H9 (cell line): ENCODE data around the gene MAST4. TPM values are rescaled to one million over a fixed set of nuclear protein-coding genes. Genes with fewer than 3 reads are reported as not detected.

Experiments used
- DNase-seq: peaks from one replicate; pipeline ENCODE4 v3.0.0-alpha.2; 2017
- H2AFZ ChIP-seq: one replicate; pipeline ENCODE4 v1.6.1; 2013; ENCODE audit warnings: mild to moderate bottlenecking, low read length, control low read depth, moderate library complexity
- H2AK5ac ChIP-seq: 2 replicates; pipeline ENCODE4 v1.6.1; 2013; ENCODE audit warnings: low read length, control low read depth, mixed read lengths; ENCODE audit not compliant: insufficient read length
- H2BK120ac ChIP-seq: one replicate; pipeline ENCODE4 v1.6.1; 2013; ENCODE audit warnings: low read depth, mild to moderate bottlenecking, low read length, control low read depth, inconsistent platforms; ENCODE audit not compliant: poor library complexity, severe bottlenecking
- H2BK12ac ChIP-seq: 2 replicates; pipeline ENCODE4 v1.6.1; 2013; ENCODE audit warnings: low read length, control low read depth, mixed read lengths, low read depth; ENCODE audit not compliant: insufficient read length
- H2BK15ac ChIP-seq: 2 replicates; pipeline ENCODE4 v1.6.1; 2013; ENCODE audit warnings: low read depth, low read length, control low read depth
- H2BK20ac ChIP-seq: one replicate; pipeline ENCODE4 v1.6.1; 2013; ENCODE audit warnings: low read depth, mild to moderate bottlenecking, low read length, control low read depth, inconsistent platforms; ENCODE audit not compliant: poor library complexity, severe bottlenecking
- H2BK5ac ChIP-seq: 2 replicates; pipeline ENCODE4 v1.6.1; 2013; ENCODE audit warnings: low read length, control low read depth, mixed read lengths; ENCODE audit not compliant: insufficient read length
- H3K14ac ChIP-seq: 2 replicates; pipeline ENCODE4 v1.6.1; 2013; ENCODE audit warnings: low read length, control low read depth; ENCODE audit not compliant: insufficient read depth
- H3K18ac ChIP-seq: 2 replicates; pipeline ENCODE4 v1.6.1; 2013; ENCODE audit warnings: low read depth, mild to moderate bottlenecking, mixed read lengths, low read length, control low read depth; ENCODE audit not compliant: insufficient read length
- H3K23ac ChIP-seq: 2 replicates; pipeline ENCODE4 v1.6.1; 2013; ENCODE audit warnings: low read length, control low read depth, mixed read lengths, low read depth; ENCODE audit not compliant: insufficient read length
- H3K23me2 ChIP-seq: 2 replicates; pipeline ENCODE4 v1.6.1; 2013; ENCODE audit warnings: low read depth, mild to moderate bottlenecking, mixed read lengths, low read length, control low read depth; ENCODE audit not compliant: insufficient read length, poor library complexity, severe bottlenecking
- H3K27ac ChIP-seq: 2 replicates; pipeline ENCODE4 v1.5.1; 2013; ENCODE audit warnings: low read length, control low read depth, mixed read lengths, low read depth; ENCODE audit not compliant: insufficient read length
- H3K27me3 ChIP-seq: 2 replicates; pipeline ENCODE4 v1.6.1; 2013; ENCODE audit warnings: low read length, control low read depth, inconsistent platforms; ENCODE audit not compliant: insufficient read depth
- H3K4ac ChIP-seq: 2 replicates; pipeline ENCODE4 v1.6.1; 2013; ENCODE audit warnings: low read depth, mild to moderate bottlenecking, control low read depth, inconsistent platforms, low read length, moderate library complexity
- H3K4me1 ChIP-seq: 2 replicates; pipeline ENCODE4 v1.6.1; 2013; ENCODE audit warnings: low read length, control low read depth, inconsistent platforms; ENCODE audit not compliant: insufficient read depth
- H3K4me2 ChIP-seq: 2 replicates; pipeline ENCODE4 v1.6.1; 2013; ENCODE audit warnings: low read length, control low read depth, mixed read lengths; ENCODE audit not compliant: insufficient read length, insufficient read depth
- H3K56ac ChIP-seq: 2 replicates; pipeline ENCODE4 v1.6.1; 2013; ENCODE audit warnings: low read depth, mild to moderate bottlenecking, mixed read lengths, low read length, control low read depth; ENCODE audit not compliant: insufficient read length
- H3K79me1 ChIP-seq: 2 replicates; pipeline ENCODE4 v1.6.1; 2013; ENCODE audit warnings: low read depth, mild to moderate bottlenecking, moderate library complexity, low read length, control low read depth, inconsistent platforms; ENCODE audit not compliant: insufficient read depth, poor library complexity, severe bottlenecking
- H3K79me2 ChIP-seq: 2 replicates; pipeline ENCODE4 v1.6.1; 2013; ENCODE audit warnings: low read length, control low read depth, inconsistent platforms; ENCODE audit not compliant: insufficient read depth
- H3K9ac ChIP-seq: 2 replicates; pipeline ENCODE4 v1.6.1; 2013; ENCODE audit warnings: low read length, control low read depth, mixed read lengths; ENCODE audit not compliant: insufficient read length; ENCODE audit errors: extremely low read depth
- H3K9me3 ChIP-seq: one replicate; pipeline ENCODE4 v1.6.1; 2013; ENCODE audit warnings: low read depth, low read length, inconsistent platforms; ENCODE audit not compliant: control insufficient read depth
- H3T11ph ChIP-seq: one replicate; pipeline ENCODE4 v1.6.1; 2013; ENCODE audit warnings: mild to moderate bottlenecking, low read length, control low read depth, inconsistent platforms
- H4K20me1 ChIP-seq: one replicate; pipeline ENCODE4 v1.6.1; 2013; ENCODE audit not compliant: control insufficient read depth, insufficient read length, insufficient read depth
- H4K5ac ChIP-seq: 2 replicates; pipeline ENCODE4 v1.6.1; 2013; ENCODE audit warnings: low read depth, mild to moderate bottlenecking, mixed read lengths, low read length, control low read depth; ENCODE audit not compliant: insufficient read length
- H4K8ac ChIP-seq: replicated peaks from 2 replicates; pipeline ENCODE4 v1.6.1; 2013; ENCODE audit warnings: low read length, control low read depth, mixed read lengths, low read depth; ENCODE audit not compliant: insufficient read length
- H4K91ac ChIP-seq: 2 replicates; pipeline ENCODE4 v1.6.1; 2013; ENCODE audit warnings: low read depth, mild to moderate bottlenecking, moderate library complexity, mixed read lengths, low read length, control low read depth; ENCODE audit not compliant: insufficient read length
- H3K27ac Mint-ChIP-seq, 3 experiments: 2 replicates in 2 of 3; 3 replicates in 1 of 3; pipeline ENCODE4 v1.8.0; 2020 to 2021; ENCODE audit warnings: mixed read lengths in 3 of 3, mild to moderate bottlenecking in 1 of 3, moderate library complexity in 1 of 3
- H3K27me3 Mint-ChIP-seq: 2 replicates; pipeline ENCODE4 v1.8.0; 2021; ENCODE audit warnings: low read depth, mild to moderate bottlenecking, moderate library complexity, mixed read lengths
- H3K36me3 Mint-ChIP-seq, 3 experiments: 2 replicates in 2 of 3; 3 replicates in 1 of 3; pipeline ENCODE4 v1.8.0; 2020 to 2021; ENCODE audit warnings: low read depth in 3 of 3, mixed read lengths in 3 of 3; ENCODE audit not compliant: insufficient read depth in 1 of 3
- H3K4me1 Mint-ChIP-seq, 2 experiments: 2 replicates each; pipeline ENCODE4 v1.8.0; 2020; ENCODE audit warnings: mixed read lengths in 2 of 2
- H3K4me3 Mint-ChIP-seq, 2 experiments: 2 replicates in 1 of 2; 3 replicates in 1 of 2; pipeline ENCODE4 v1.8.0; 2020 to 2021; ENCODE audit warnings: mild to moderate bottlenecking in 2 of 2, mixed read lengths in 2 of 2, moderate library complexity in 1 of 2
- H3K9me3 Mint-ChIP-seq, 2 experiments: 2 replicates in 1 of 2; 3 replicates in 1 of 2; pipeline ENCODE4 v1.8.0; 2020; ENCODE audit warnings: mild to moderate bottlenecking in 2 of 2, mixed read lengths in 2 of 2, moderate library complexity in 1 of 2
- WGBS: extraction: QIAGEN DNeasy Blood & Tissue Kit; methylation state at CpG from one replicate; pipeline ENCODE4 v1.1.7; 2013; ENCODE audit warnings: missing lambda C conversion rate, low lambda C conversion rate, mixed read lengths; ENCODE audit not compliant: insufficient read length; ENCODE audit errors: extremely low coverage; 5-methylcytosine and 5-hydroxymethylcytosine counted together
- total RNA-seq: library from RNA; stranded (reverse); gene quantifications from 2 replicates; pipeline ENCODE4 v1.2.1, GENCODE V29; 2021
- TF ChIP-seq, protein P1 (sequence below): fragments of 200-600 bp; sonication (generic); conservative IDR thresholded peaks from 3 replicates; pipeline ENCODE4 v1.8.0; 2021; ENCODE audit warnings: antibody characterized with exemption, mild to moderate bottlenecking

MAST4 gene
- total RNA-seq, 1 experiment from 2014 or later = 3.7 TPM

DNA sequence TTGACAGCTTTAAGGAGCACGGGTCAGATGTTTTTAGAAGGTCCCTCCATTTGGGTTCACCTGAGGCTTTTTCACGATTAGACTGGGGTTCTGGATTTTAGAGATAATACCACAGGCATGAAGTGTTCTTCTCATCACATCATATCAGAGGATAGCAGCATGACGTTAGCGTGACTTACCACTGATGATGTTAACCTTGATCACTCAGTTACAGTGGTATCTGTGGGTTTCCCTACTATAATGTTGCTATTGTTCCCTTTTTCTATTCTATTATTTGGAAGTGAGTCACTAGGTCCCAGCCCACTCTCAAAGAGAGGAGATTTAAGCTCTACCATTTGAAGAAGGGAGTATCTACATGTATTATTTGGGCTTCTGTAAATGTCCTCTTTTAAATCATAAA, 300.0 kb downstream of the MAST4 start:
- Histone ChIP-seq H3K4me2 (no peak overlapping the region), H3K23me2 (no peaks in the 10 kb centered on the region), H3K56ac (no peak overlapping the region)

More for the DNA sequence above, 300.0 kb downstream of the MAST4 start:
- H3K9me3 Mint-ChIP-seq = no peaks in the 10 kb centered on the region; a peak in 1 of 5 replicates
- Histone ChIP-seq H3K27ac (no peak overlapping the region), H3K27me3 (no peaks in the 10 kb centered on the region), H3K9me3 (no peaks in the 10 kb centered on the region), H4K91ac (no peak overlapping the region), H2AK5ac (no peak overlapping the region), H2BK20ac (no peak overlapping the region), H3K79me1 (no peaks in the 10 kb centered on the region), H3K4me1 (peaks cover 6% of the 10 kb centered on the region; the same call in 1 of the 2 replicates), H2BK5ac (no peak overlapping the region), H4K8ac (no peak overlapping the region), H3T11ph (no peak overlapping the region), H4K5ac (no peak overlapping the region), H4K20me1 (no peaks in the 10 kb centered on the region), H3K9ac (no peak overlapping the region), H3K23ac (no peak overlapping the region), H2AFZ (no peak overlapping the region), H2BK15ac (no peak overlapping the region), H3K18ac (no peak overlapping the region), H2BK12ac (no peak overlapping the region), H3K4ac (no peak overlapping the region), H3K14ac (no peak overlapping the region), H2BK120ac (no peak overlapping the region), H3K79me2 (no peaks in the 10 kb centered on the region)
- H3K27me3 Mint-ChIP-seq = peaks cover 50% of the 10 kb centered on the region
- H3K4me1 Mint-ChIP-seq = peaks cover 14 to 19% of the 10 kb centered on the region in 2 experiments
- no peak overlapping the region for H3K4me3 Mint-ChIP-seq
- H3K27ac Mint-ChIP-seq = no peak overlapping the region
- DNase-seq = no peak
- no peaks in the 10 kb centered on the region for H3K36me3 Mint-ChIP-seq
- no CpG with 5 or more reads among the region's 4 CpGs for WGBS
- TF ChIP-seq, protein P1, sequence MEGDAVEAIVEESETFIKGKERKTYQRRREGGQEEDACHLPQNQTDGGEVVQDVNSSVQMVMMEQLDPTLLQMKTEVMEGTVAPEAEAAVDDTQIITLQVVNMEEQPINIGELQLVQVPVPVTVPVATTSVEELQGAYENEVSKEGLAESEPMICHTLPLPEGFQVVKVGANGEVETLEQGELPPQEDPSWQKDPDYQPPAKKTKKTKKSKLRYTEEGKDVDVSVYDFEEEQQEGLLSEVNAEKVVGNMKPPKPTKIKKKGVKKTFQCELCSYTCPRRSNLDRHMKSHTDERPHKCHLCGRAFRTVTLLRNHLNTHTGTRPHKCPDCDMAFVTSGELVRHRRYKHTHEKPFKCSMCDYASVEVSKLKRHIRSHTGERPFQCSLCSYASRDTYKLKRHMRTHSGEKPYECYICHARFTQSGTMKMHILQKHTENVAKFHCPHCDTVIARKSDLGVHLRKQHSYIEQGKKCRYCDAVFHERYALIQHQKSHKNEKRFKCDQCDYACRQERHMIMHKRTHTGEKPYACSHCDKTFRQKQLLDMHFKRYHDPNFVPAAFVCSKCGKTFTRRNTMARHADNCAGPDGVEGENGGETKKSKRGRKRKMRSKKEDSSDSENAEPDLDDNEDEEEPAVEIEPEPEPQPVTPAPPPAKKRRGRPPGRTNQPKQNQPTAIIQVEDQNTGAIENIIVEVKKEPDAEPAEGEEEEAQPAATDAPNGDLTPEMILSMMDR = no peak
